SK-N-SH (cell line): ENCODE results near the gene COBL. TPM values are rescaled to one million over a fixed set of nuclear protein-coding genes. Genes with fewer than 3 reads are reported as not detected.

Experiments
- CTCF ChIA-PET: fragments of 300-600, 350-600 bp; formaldehyde crosslinking; extraction: SDS; loops from one replicate; lab custom pipeline; 2021; lab: Yijun Ruan, JAX
- POLR2A ChIA-PET: fragments of 350-600 bp; sonication (Branson Sonifier 250); formaldehyde crosslinking; extraction: SDS; loops from one replicate; lab custom pipeline; 2020; ENCODE audit warnings: antibody characterized with exemption, inconsistent platforms; lab: Yijun Ruan, JAX
- DNase-seq: peaks from one replicate; pipeline ENCODE4 v3.0.0; 2012
- H2AFZ ChIP-seq: fragments of 200-600 bp; sonication (generic); 2 replicates; pipeline ENCODE4 v1.8.1; 2016; ENCODE audit warnings: antibody characterized with exemption, mild to moderate bottlenecking, low read depth
- H3F3A ChIP-seq: fragments of 200-600 bp; sonication (generic); replicated peaks from 2 replicates; pipeline ENCODE3; 2016; ENCODE audit warnings: antibody characterized with exemption, mild to moderate bottlenecking; ENCODE audit not compliant: insufficient read depth
- H3K27ac ChIP-seq, 2 experiments: fragments of 200-500 bp in 1 of 2; fragments of 200-600 bp in 1 of 2; sonication (Bioruptor generic) in 1 of 2; sonication (generic), shearing (Covaris generic) in 1 of 2; 2 replicates each; pipeline versions ENCODE4 v1.5.1 to v1.6.1; 2014 to 2016; ENCODE audit warnings: low read depth in 2 of 2, inconsistent platforms in 1 of 2, low read length in 1 of 2, mild to moderate bottlenecking in 1 of 2, mixed read lengths in 1 of 2
- H3K27me3 ChIP-seq: fragments of 200-600 bp; sonication (generic), shearing (Covaris generic); 2 replicates; pipeline ENCODE4 v1.6.1; 2016; ENCODE audit warnings: mixed run types; ENCODE audit not compliant: insufficient read depth
- H3K36me3 ChIP-seq, 2 experiments: fragments of 200-500 bp in 1 of 2; fragments of 200-600 bp in 1 of 2; sonication (Bioruptor generic) in 1 of 2; sonication (generic) in 1 of 2; replicated peaks in 1 of 2; 2 replicates each; pipeline versions ENCODE3 to v1.5.1; 2014 to 2016; ENCODE audit warnings: low read length in 1 of 2, mild to moderate bottlenecking in 1 of 2; ENCODE audit not compliant: insufficient read depth in 2 of 2, control insufficient read depth in 1 of 2
- H3K4me1 ChIP-seq, 2 experiments: fragments of 200-500 bp in 1 of 2; fragments of 200-600 bp in 1 of 2; sonication (Bioruptor generic) in 1 of 2; sonication (generic), shearing (Covaris generic) in 1 of 2; 2 replicates each; pipeline versions ENCODE4 v1.5.1 to v1.6.1; 2014 to 2016; ENCODE audit warnings: low read depth in 1 of 2, low read length in 1 of 2, mixed run types in 1 of 2; ENCODE audit not compliant: insufficient read depth in 2 of 2, control insufficient read depth in 1 of 2
- H3K4me2 ChIP-seq: fragments of 200-600 bp; sonication (generic), shearing (Covaris generic); 2 replicates; pipeline ENCODE4 v1.6.1; 2017; ENCODE audit warnings: mixed run types
- H3K4me3 ChIP-seq, 2 experiments: fragments of 200-500 bp in 1 of 2; fragments of 200-600 bp in 1 of 2; sonication (Bioruptor generic) in 1 of 2; sonication (generic), shearing (Covaris generic) in 1 of 2; 2 replicates each; pipeline versions ENCODE4 v1.5.1 to v1.8.1; 2014 to 2016; ENCODE audit warnings: low read depth in 2 of 2, inconsistent platforms in 1 of 2, low read length in 1 of 2, mild to moderate bottlenecking in 1 of 2, mixed read lengths in 1 of 2, moderate library complexity in 1 of 2
- H3K79me2 ChIP-seq: fragments of 200-600 bp; sonication (generic); 2 replicates; pipeline ENCODE4 v1.8.1; 2017; ENCODE audit warnings: mild to moderate bottlenecking; ENCODE audit not compliant: insufficient read depth
- H3K9ac ChIP-seq: fragments of 200-600 bp; sonication (generic); 2 replicates; pipeline ENCODE4 v1.6.1; 2017; ENCODE audit warnings: mixed run types
- H3K9me2 ChIP-seq: fragments of 200-600 bp; sonication (generic); 2 replicates; pipeline ENCODE4 v1.6.1; 2017; ENCODE audit warnings: mixed run types
- H3K9me3 ChIP-seq: fragments of 200-600 bp; sonication (generic); 2 replicates; pipeline ENCODE4 v1.6.1; 2017; ENCODE audit warnings: mixed run types, mild to moderate bottlenecking, moderate library complexity
- H4K20me1 ChIP-seq: fragments of 200-600 bp; sonication (generic); 2 replicates; pipeline ENCODE4 v1.6.1; 2017; ENCODE audit warnings: mild to moderate bottlenecking, mixed run types; ENCODE audit not compliant: insufficient read depth
- ELF1 ChIP-seq: IDR thresholded peaks from 2 replicates; pipeline ENCODE4 v1.4.0; 2012
- EP300 ChIP-seq, 2 experiments: IDR thresholded peaks; 2 replicates each; pipeline versions ENCODE4 v1.4.0 to v1.6.1; 2012; ENCODE audit warnings: borderline replicate concordance in 1 of 2, low read depth in 1 of 2, low read length in 1 of 2
- FOXJ3 ChIP-seq: sonication (generic); formaldehyde crosslinking; IDR thresholded peaks from 2 replicates; pipeline ENCODE4 v1.5.1; 2020; ENCODE audit warnings: mild to moderate bottlenecking, missing genetic modification reagents
- GABPA ChIP-seq: IDR thresholded peaks from 2 replicates; pipeline ENCODE4 v1.4.0; 2012; ENCODE audit warnings: low read depth, mild to moderate bottlenecking
- MAX ChIP-seq: IDR thresholded peaks from 2 replicates; pipeline ENCODE4 v1.4.0; 2012; ENCODE audit warnings: low read depth
- MXI1 ChIP-seq: IDR thresholded peaks from 2 replicates; pipeline ENCODE4 v1.6.1; 2012; ENCODE audit warnings: mild to moderate bottlenecking, low read depth, low read length, improper control_type of control experiment
- NRF1 ChIP-seq: IDR thresholded peaks from 2 replicates; pipeline ENCODE4 v1.6.1; 2012; ENCODE audit warnings: low read depth, mild to moderate bottlenecking, low read length
- PBX3 ChIP-seq: IDR thresholded peaks from 2 replicates; pipeline ENCODE4; 2012
- REST ChIP-seq: IDR thresholded peaks from 2 replicates; pipeline ENCODE4 v1.6.1; 2012; ENCODE audit warnings: mild to moderate bottlenecking, low read depth, low read length, moderate library complexity
- RFX5 ChIP-seq: IDR thresholded peaks from 2 replicates; pipeline ENCODE4 v1.6.1; 2012; ENCODE audit warnings: mild to moderate bottlenecking, improper control_type of control experiment, low read length
- RXRA ChIP-seq: IDR thresholded peaks from 2 replicates; pipeline ENCODE4 v1.4.0; 2012; ENCODE audit warnings: low read depth, mild to moderate bottlenecking, borderline replicate concordance
- TAF1 ChIP-seq: IDR thresholded peaks from 2 replicates; pipeline ENCODE4 v1.6.1; 2012; ENCODE audit warnings: low read depth, mild to moderate bottlenecking, low read length, moderate library complexity, borderline replicate concordance
- TCF12 ChIP-seq: IDR thresholded peaks from 2 replicates; pipeline ENCODE4 v1.4.0; 2012
- TEAD4 ChIP-seq: IDR thresholded peaks from 2 replicates; pipeline ENCODE4 v1.4.0; 2012; ENCODE audit warnings: mild to moderate bottlenecking, borderline replicate concordance; ENCODE audit not compliant: insufficient read depth
- USF2 ChIP-seq: fragments of 150-350 bp; IDR thresholded peaks from 2 replicates; pipeline ENCODE4 v1.6.1; 2017; ENCODE audit warnings: antibody characterized with exemption, low read length, low read depth, borderline replicate concordance
- YY1 ChIP-seq: IDR thresholded peaks from 2 replicates; pipeline ENCODE4 v1.4.0; 2012; ENCODE audit warnings: low read depth, mild to moderate bottlenecking
- WGBS: methylation state at CpG from one replicate; pipeline ENCODE4 v1.1.6; 2017; ENCODE audit warnings: low lambda C conversion rate; 5-methylcytosine and 5-hydroxymethylcytosine counted together
- polyA plus RNA-seq, 3 experiments: library from polyadenylated mRNA; depleted of rRNA; stranded (reverse); fragments of >200 nt; gene quantifications; 2 replicates each; pipeline ENCODE4 v1.2.3, GENCODE V29; 2012

Gene COBL
- polyA plus RNA-seq, 1 of the 3 experiments (the other 2 are of a cell fraction), result under 0.01 TPM

GRCh38 chr7:51025668-51026067 is 290.9 kb downstream of the COBL start:
- Histone ChIP-seq H3K4me2 (no peak overlapping the region), H3K79me2 (no peaks in the 10 kb centered on the region), H3K4me3 (no peak overlapping the region), H3K27ac (no peak overlapping the region), H2AFZ (no peak overlapping the region), H3K9me3 (no peaks in the 10 kb centered on the region), H3K9me2 (no peaks in the 10 kb centered on the region), H3F3A (peaks cover 13% of the 10 kb centered on the region), H3K36me3 (no peaks in the 10 kb centered on the region), H3K4me1 (peaks cover 0 to 6% of the 10 kb centered on the region in 2 experiments; a peak in 3 of 4 replicates), H4K20me1 (no peaks in the 10 kb centered on the region), H3K27me3 (no peaks in the 10 kb centered on the region; the same call in 1 of the 2 replicates), H3K9ac (no peak overlapping the region)
- no peak for DNase-seq
- POLR2A ChIA-PET, result no interaction called here
- CTCF ChIA-PET, result no interaction called here
- TF ChIP-seq NRF1 (no peak), TEAD4 (no peak), RXRA (no peak), PBX3 (no peak), TAF1 (no peak), USF2 (no peak), GABPA (no peak), ELF1 (no peak), REST (no peak), EP300 (IDR thresholded peaks at IDR 0.05; ENCODE audit: borderline replicate concordance in 1 of 2, low read depth in 1 of 2, low read length in 1 of 2) (no peak), FOXJ3 (CRISPR knock-in tag) (no peak), TCF12 (no peak), RFX5 (no peak), MAX (no peak), YY1 (no peak), MXI1 (no peak)
- WGBS, result 6% methylated on average over 2 of the region's 2 CpGs
